C1 segment of cervical spinal cord (tissue), 14 donors: ENCODE results near the gene DPP6.

Experiments
- DNase-seq, 14 donors: peaks; one replicate each; lab custom pipeline; 2025; lab: John Stamatoyannopoulos, UW

Gene DPP6

GRCh38 chr7:154795014-154795413, 742.8 kb downstream of the DPP6 start:
- no peak for DNase-seq

GRCh38 chr7:154795437-154795836, 743.2 kb downstream of the DPP6 start:
- DNase-seq = peak in 3 of 14 donors; percentile 10 to 40 (median 12)

GRCh38 chr7:154804449-154804848, 752.3 kb downstream of the DPP6 start:
- DNase-seq = no peak

GRCh38 chr7:154812027-154812426, 759.8 kb downstream of the DPP6 start:
- DNase-seq = no peak

- no peak for DNase-seq
Measured at GRCh38 chr7:154817224-154817896, 765.2 kb downstream of the DPP6 start.

GRCh38 chr7:154827007-154827406, 774.8 kb downstream of the DPP6 start:
- DNase-seq = no peak

- DNase-seq = peak in 1 of 14 donors; percentile 9
Measured at GRCh38 chr7:154832557-154833138, 780.5 kb downstream of the DPP6 start.

- DNase-seq = no peak
Measured at GRCh38 chr7:154836021-154836448, 783.8 kb downstream of the DPP6 start.

GRCh38 chr7:154837087-154837486, 784.9 kb downstream of the DPP6 start:
- no peak for DNase-seq

GRCh38 chr7:154837622-154838021, 785.4 kb downstream of the DPP6 start:
- DNase-seq = no peak

- DNase-seq = no peak
Measured at GRCh38 chr7:154840086-154840485, 787.9 kb downstream of the DPP6 start.

- peak in 1 of 14 donors; percentile 7 for DNase-seq
Measured at GRCh38 chr7:154841731-154842331, 789.6 kb downstream of the DPP6 start.

- no peak for DNase-seq
Measured at GRCh38 chr7:154842591-154842990, 790.4 kb downstream of the DPP6 start.

GRCh38 chr7:154843670-154844237, 791.6 kb downstream of the DPP6 start:
- no peak for DNase-seq

- no peak for DNase-seq
Measured at GRCh38 chr7:154844499-154844898, 792.3 kb downstream of the DPP6 start.

- no peak for DNase-seq
Measured at GRCh38 chr7:154844955-154845354, 792.8 kb downstream of the DPP6 start.

- DNase-seq = no peak
Measured at GRCh38 chr7:154848464-154848863, 796.3 kb downstream of the DPP6 start.

- no peak for DNase-seq
Measured at GRCh38 chr7:154852205-154852604, 800.0 kb downstream of the DPP6 start.

GRCh38 chr7:154853063-154853726, 801.0 kb downstream of the DPP6 start:
- no peak for DNase-seq

GRCh38 chr7:154853727-154854095, 801.5 kb downstream of the DPP6 start:
- no peak for DNase-seq

- DNase-seq = no peak
Measured at GRCh38 chr7:154854836-154855235, 802.6 kb downstream of the DPP6 start.

- DNase-seq = no peak
Measured at GRCh38 chr7:154855366-154855765, 803.2 kb downstream of the DPP6 start.
